Neural progenitor cell (in vitro differentiated cells): Measurements from ENCODE around the gene HSD11B1L.

Experiments
- EZH2 ChIP-seq: fragments of 200-600 bp; sonication (generic); IDR thresholded peaks from 2 replicates; pipeline ENCODE4 v1.6.1; 2017; ENCODE audit warnings: antibody characterized with exemption, mild to moderate bottlenecking, moderate library complexity
- TF ChIP-seq, protein P1 (sequence below): fragments of 200-600 bp; sonication (generic); IDR thresholded peaks from 2 replicates; pipeline ENCODE4 v1.5.1; 2017; ENCODE audit warnings: antibody characterized with exemption, mild to moderate bottlenecking

DNA sequence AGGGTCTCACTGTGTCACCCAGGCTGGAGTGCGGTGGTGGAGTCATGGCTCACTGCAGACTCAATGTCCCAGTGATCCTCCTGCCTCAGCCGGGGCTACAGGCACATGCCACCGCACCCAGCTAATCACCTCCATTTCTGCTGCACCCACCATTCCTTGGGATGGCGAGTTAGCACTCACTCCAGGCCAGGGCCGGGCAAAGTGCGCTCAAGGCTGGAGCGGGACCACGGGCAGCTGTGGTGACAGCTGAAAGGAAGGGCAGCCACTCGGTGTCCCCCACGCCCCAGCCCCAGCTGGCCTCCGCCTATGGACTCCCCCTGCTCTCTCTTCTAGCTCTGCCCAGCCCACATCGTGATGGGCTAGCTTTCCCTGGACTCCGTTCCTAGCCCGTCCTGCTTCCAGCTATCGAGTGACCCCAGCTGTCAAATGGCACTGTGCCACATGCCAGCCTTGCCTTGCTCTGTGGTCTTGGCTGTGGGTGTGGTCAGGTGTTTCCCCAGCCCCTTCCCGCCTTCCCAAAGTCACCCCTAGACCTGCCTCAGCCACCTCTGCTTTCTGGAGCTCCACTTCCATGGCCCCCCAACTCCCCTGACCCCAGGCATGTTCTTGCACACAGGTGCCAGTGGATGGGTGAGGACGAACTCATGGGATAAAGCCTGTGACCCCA is 4.6 kb upstream of the HSD11B1L start:
- TF ChIP-seq, protein P1, sequence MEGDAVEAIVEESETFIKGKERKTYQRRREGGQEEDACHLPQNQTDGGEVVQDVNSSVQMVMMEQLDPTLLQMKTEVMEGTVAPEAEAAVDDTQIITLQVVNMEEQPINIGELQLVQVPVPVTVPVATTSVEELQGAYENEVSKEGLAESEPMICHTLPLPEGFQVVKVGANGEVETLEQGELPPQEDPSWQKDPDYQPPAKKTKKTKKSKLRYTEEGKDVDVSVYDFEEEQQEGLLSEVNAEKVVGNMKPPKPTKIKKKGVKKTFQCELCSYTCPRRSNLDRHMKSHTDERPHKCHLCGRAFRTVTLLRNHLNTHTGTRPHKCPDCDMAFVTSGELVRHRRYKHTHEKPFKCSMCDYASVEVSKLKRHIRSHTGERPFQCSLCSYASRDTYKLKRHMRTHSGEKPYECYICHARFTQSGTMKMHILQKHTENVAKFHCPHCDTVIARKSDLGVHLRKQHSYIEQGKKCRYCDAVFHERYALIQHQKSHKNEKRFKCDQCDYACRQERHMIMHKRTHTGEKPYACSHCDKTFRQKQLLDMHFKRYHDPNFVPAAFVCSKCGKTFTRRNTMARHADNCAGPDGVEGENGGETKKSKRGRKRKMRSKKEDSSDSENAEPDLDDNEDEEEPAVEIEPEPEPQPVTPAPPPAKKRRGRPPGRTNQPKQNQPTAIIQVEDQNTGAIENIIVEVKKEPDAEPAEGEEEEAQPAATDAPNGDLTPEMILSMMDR, result no peak
- no peak for TF ChIP-seq EZH2
